Right lobe of liver (tissue), 6 donors: ENCODE results near the gene CCDC88A. TPM values are rescaled to one million over a fixed set of nuclear protein-coding genes. Genes with fewer than 3 reads are reported as not detected.
A peak's percentile ranks its signal among the peaks of the same experiment; 100 is the strongest.

Experiments used
- ATAC-seq, 4 donors: fragments of 200-7000 bp; cut with Tn5 transposase; one replicate each; pipeline ENCODE4 v1.9.1; 2020; ENCODE audit warnings: mild to moderate bottlenecking in 4 of 4, moderate library complexity in 4 of 4
- DNase-seq, 3 donors: peaks; one replicate each; pipeline ENCODE4 v3.0.0-alpha.2; 2020
- H3K27ac ChIP-seq, 3 donors: fragments of 200-600 bp; one replicate each; pipeline ENCODE4 v1.8.0; 2022
- H3K27me3 ChIP-seq, 2 donors: fragments of 200-600 bp; one replicate each; pipeline ENCODE4 v1.8.0; 2022
- H3K36me3 ChIP-seq, 4 donors: fragments of 200-600 bp; sonication (generic) in 1 of 4; one replicate each; pipeline versions ENCODE4 v1.5.1 to v1.8.0; 2017 to 2022; ENCODE audit warnings: control low read depth in 1 of 4
- H3K4me1 ChIP-seq, 4 donors: fragments of 200-600 bp; sonication (generic) in 1 of 4; one replicate each; pipeline versions ENCODE4 v1.5.1 to v1.8.0; 2017 to 2022; ENCODE audit warnings: control low read depth in 1 of 4
- H3K4me3 ChIP-seq, 3 donors: fragments of 200-600 bp; one replicate each; pipeline ENCODE4 v1.8.0; 2022
- H3K9me3 ChIP-seq, 4 donors: fragments of 200-600 bp; sonication (generic) in 1 of 4; one replicate each; pipeline versions ENCODE4 v1.5.1 to v1.8.0; 2017 to 2022; ENCODE audit warnings: control low read depth in 1 of 4
- CTCF ChIP-seq, 4 donors: fragments of 200-600 bp in 3 of 4; fragments of 450-650 bp in 1 of 4; IDR thresholded peaks; one replicate each; pipeline versions ENCODE4 v1.5.1 to v1.8.0; 2016 to 2022; ENCODE audit warnings: antibody characterized with exemption in 4 of 4, mild to moderate bottlenecking in 2 of 4
- POLR2A ChIP-seq: fragments of 450-650 bp; IDR thresholded peaks from one replicate; pipeline ENCODE4 v1.6.1; 2017; ENCODE audit warnings: antibody characterized with exemption, mild to moderate bottlenecking
- WGBS: methylation state at CpG from one replicate; pipeline ENCODE4 v1.1.6; 2018; ENCODE audit warnings: low coverage, low lambda C conversion rate; ENCODE audit not compliant: insufficient coverage; ENCODE audit errors: missing lambda C conversion rate; 5-methylcytosine and 5-hydroxymethylcytosine counted together
- intact Hi-C, 2 donors: fragments of 100-400 bp; cut with DNase I; formaldehyde crosslinking; loops; one replicate each; pipeline versions ENCODE4 v1.11.2 to v1.14.1; 2022
- total RNA-seq, 6 experiments: library from RNA; depleted of rRNA in 2 of 6; stranded (reverse); fragments of >200 nt in 2 of 6; fragmentation: NEBNext Ultra II Directional in 3 of 6; extraction: Animal tissue kit (Norgen Biotek cat#: 25700) in 3 of 6; gene quantifications; one replicate each; pipeline versions ENCODE4 v1.1.0 to v1.2.4, GENCODE V29; 2016 to 2023
- donor health status: DM: no; HTN: yes; CAD: no.
- donor health status: DM: no; HTN: no; CAD: no.
- donor health status: DM: no; HTN: no; CAD: no.
- donor health status: DM: no; HTN: yes; CAD: no.
- donor health status: DM: no; HTN: yes; CAD: no.

CCDC88A gene
- total RNA-seq, 6 experiments from 2014 or later, result 11.5 to 26.1 (median 18.5) TPM

DNA sequence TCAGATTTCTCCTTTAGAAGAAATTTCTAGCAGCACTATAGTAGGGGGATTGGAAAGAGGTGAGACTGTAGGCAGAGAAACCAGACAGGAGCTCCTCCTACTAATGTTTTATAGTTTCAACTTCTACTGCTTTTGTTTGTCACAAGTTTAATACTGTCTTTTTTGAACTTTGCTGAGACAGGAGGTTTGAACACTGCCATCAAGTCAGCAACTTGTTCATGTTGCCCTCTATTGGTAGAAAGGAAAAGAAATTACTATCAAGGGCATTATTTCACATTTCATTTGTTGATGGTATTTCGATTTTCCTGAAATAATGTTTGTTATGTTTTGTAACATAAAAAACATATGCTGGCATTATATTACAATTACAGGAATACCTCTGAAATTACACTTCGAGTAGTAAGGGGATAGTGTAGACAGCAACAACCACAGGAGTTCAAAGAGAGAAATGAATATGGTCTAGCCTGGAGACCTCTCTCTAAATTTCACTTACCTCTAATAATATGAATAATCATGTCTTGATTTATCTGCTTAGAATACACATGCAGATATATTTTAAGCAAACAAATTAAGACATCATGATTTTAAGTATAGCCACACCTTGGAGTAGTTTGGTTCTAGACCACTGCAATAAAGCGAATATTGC is 12.4 kb upstream of the CCDC88A start:
- no peak for DNase-seq
- H3K4me1 ChIP-seq, result peaks cover 0 to 3% (median 0%) of the 10 kb centered on the region in 4 donors
- WGBS, result 31% methylated on average over 3 of the region's 3 CpGs
- no peak overlapping the region for H3K27ac ChIP-seq
- TF ChIP-seq CTCF (IDR thresholded peaks at IDR 0.05), result peak; percentile 61 to 72 (median 69)
- TF ChIP-seq POLR2A, result no peak
- ATAC-seq, result peak; percentile 80 to 93 (median 86)
- no peaks in the 10 kb centered on the region for H3K27me3 ChIP-seq
- intact Hi-C loops, result no loop called here
- H3K4me3 ChIP-seq, result no peak overlapping the region
- H3K36me3 ChIP-seq, result no peaks in the 10 kb centered on the region
- H3K9me3 ChIP-seq, result no peaks in the 10 kb centered on the region

DNA sequence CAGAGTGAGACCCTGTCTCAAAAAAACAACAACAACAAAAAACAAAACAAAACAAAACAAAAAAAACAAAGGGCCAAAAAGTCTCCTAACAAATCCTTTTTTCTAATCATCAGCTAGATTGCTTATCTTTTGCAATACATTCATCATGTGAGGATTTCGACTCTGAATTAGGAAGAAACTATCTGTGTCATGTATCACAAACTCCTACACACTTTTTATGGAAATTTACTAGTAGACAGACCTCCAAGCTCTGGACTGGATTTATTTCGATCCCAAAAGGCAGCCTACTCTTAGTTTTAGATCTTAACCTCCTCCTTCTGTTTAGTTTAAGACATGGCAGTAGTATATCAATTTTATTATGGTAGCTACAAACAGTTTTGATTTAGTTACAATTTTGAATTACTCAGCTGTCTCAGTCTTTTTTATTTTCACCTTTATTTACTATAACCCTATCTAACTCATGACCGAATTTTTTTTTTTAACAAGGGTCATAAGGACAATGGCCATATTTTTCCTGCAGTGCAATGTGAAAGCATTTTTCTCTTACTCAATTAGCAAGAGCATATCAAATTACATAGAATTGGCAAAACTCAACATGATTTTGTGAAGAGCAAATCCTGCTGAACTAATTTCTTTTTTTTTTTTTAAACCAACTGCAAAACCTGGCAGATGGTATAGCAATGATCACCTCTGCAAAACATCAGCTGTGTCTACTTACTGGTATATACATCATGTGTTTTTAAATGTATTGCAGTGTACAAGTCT is 10.7 kb upstream of the CCDC88A start:
- WGBS, result 59% methylated on average over 3 of the region's 3 CpGs
- TF ChIP-seq CTCF (IDR thresholded peaks at IDR 0.05) (no peak), POLR2A (no peak)

DNA sequence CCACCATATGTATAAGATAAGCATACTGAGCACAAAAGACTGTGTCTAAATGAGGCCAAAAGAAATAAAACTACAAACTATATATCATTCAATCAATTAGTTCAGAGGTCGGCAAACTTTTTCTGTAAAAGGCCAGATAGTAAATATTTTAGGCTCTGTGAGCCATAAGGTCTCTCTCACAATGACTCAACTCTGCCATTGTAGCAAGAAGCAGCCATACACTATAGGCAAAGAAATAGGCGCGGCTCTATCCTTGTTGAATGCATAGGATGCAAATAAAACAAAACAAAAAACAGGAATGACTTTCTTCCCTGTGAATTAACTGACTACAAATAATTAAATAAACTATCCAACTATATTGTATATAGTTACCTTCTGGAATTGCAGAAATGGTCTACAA is 8.6 kb upstream of the CCDC88A start:
- Histone ChIP-seq H3K27ac (no peak overlapping the region), H3K27me3 (no peaks in the 10 kb centered on the region), H3K9me3 (no peaks in the 10 kb centered on the region), H3K4me1 (peaks cover 0 to 3% (median 0%) of the 10 kb centered on the region in 4 donors), H3K36me3 (no peaks in the 10 kb centered on the region), H3K4me3 (no peak overlapping the region)
- no peak for TF ChIP-seq CTCF (IDR thresholded peaks at IDR 0.05)
- TF ChIP-seq POLR2A, result no peak
- intact Hi-C loops, result no loop called here
- 90% methylated on average over 3 of the region's 3 CpGs for WGBS
- DNase-seq (no peak), ATAC-seq (no peak)

More for the DNA sequence above, 10.7 kb upstream of the CCDC88A start:
- no peaks in the 10 kb centered on the region for H3K27me3 ChIP-seq
- H3K4me1 ChIP-seq, result peaks cover 0 to 3% (median 0%) of the 10 kb centered on the region in 4 donors
- DNase-seq, result no peak
- ATAC-seq, result no peak
- no peak overlapping the region for H3K27ac ChIP-seq
- no peak overlapping the region for H3K4me3 ChIP-seq
- no peaks in the 10 kb centered on the region for H3K36me3 ChIP-seq
- intact Hi-C loops, result no loop called here
- no peaks in the 10 kb centered on the region for H3K9me3 ChIP-seq

GRCh38 chr2:55425431-55425831 is 5.8 kb upstream of the CCDC88A start:
- Histone ChIP-seq H3K36me3 (no peaks in the 10 kb centered on the region), H3K4me1 (no peaks in the 10 kb centered on the region), H3K4me3 (no peak overlapping the region), H3K27me3 (no peaks in the 10 kb centered on the region), H3K9me3 (no peaks in the 10 kb centered on the region), H3K27ac (no peak overlapping the region)
- ATAC-seq, result peak; percentile 32 to 74 (median 51)
- intact Hi-C loops, result no loop called here
- no peak for TF ChIP-seq POLR2A
- no peak for TF ChIP-seq CTCF (IDR thresholded peaks at IDR 0.05)
- 49% methylated on average over 3 of the region's 3 CpGs for WGBS
- no peak for DNase-seq
